MM.1S (cell line): ENCODE measurements around the gene APOL3.

Experiments
- DNase-seq: peaks from one replicate; pipeline ENCODE4 v3.0.0-alpha.2; 2015
- H2AFZ ChIP-seq: fragments of 300-600 bp; sonication (generic); 2 replicates; pipeline ENCODE4 v1.6.0; 2016; ENCODE audit warnings: antibody characterized with exemption, low read length
- H3F3A ChIP-seq: fragments of 300-600 bp; sonication (generic); 2 replicates; pipeline ENCODE4 v1.6.1; 2016; ENCODE audit warnings: mild to moderate bottlenecking, antibody characterized with exemption, low read length, moderate library complexity, mixed read lengths; ENCODE audit not compliant: insufficient read depth
- H3K27ac ChIP-seq: fragments of 300-600 bp; sonication (generic); 2 replicates; pipeline ENCODE4 v1.5.1; 2016; ENCODE audit warnings: mild to moderate bottlenecking, low read length
- H3K27me3 ChIP-seq: fragments of 300-600 bp; sonication (generic); replicated peaks from 2 replicates; pipeline ENCODE4 v1.6.0; 2016; ENCODE audit warnings: low read length; ENCODE audit not compliant: insufficient read depth
- H3K36me3 ChIP-seq: fragments of 300-600 bp; sonication (generic); replicated peaks from 2 replicates; pipeline ENCODE4 v1.6.1; 2016; ENCODE audit warnings: mild to moderate bottlenecking, low read length, mixed read lengths; ENCODE audit not compliant: insufficient read depth
- H3K4me1 ChIP-seq: fragments of 300-600 bp; sonication (generic); 2 replicates; pipeline ENCODE4 v1.6.1; 2016; ENCODE audit warnings: low read length, mixed read lengths
- H3K4me2 ChIP-seq: fragments of 300-600 bp; sonication (generic); 2 replicates; pipeline ENCODE4 v1.6.0; 2016; ENCODE audit warnings: low read depth, low read length
- H3K4me3 ChIP-seq: fragments of 300-600 bp; sonication (generic); 2 replicates; pipeline ENCODE4 v1.5.1; 2016; ENCODE audit warnings: low read length, mixed read lengths
- H3K79me2 ChIP-seq: fragments of 300-600 bp; sonication (generic); 2 replicates; pipeline ENCODE4 v1.6.1; 2016; ENCODE audit warnings: mixed run types, low read length, mixed read lengths
- H3K9ac ChIP-seq: fragments of 300-600 bp; sonication (generic); 2 replicates; pipeline ENCODE4 v1.6.1; 2016; ENCODE audit warnings: low read length, mixed read lengths
- H3K9me2 ChIP-seq: fragments of 300-600 bp; sonication (generic); replicated peaks from 2 replicates; pipeline ENCODE4 v1.6.1; 2016; ENCODE audit warnings: mild to moderate bottlenecking, low read length, mixed read lengths; ENCODE audit not compliant: insufficient read depth
- H3K9me3 ChIP-seq: fragments of 300-600 bp; sonication (generic); replicated peaks from 2 replicates; pipeline ENCODE4 v1.6.1; 2016; ENCODE audit warnings: mild to moderate bottlenecking, low read length, mixed read lengths; ENCODE audit not compliant: insufficient read depth
- H4K20me1 ChIP-seq: fragments of 300-600 bp; sonication (generic); 2 replicates; pipeline ENCODE4 v1.6.1; 2016; ENCODE audit warnings: mild to moderate bottlenecking, low read length, moderate library complexity, mixed read lengths; ENCODE audit not compliant: insufficient read depth
- EZH2 ChIP-seq: fragments of 300-600 bp; sonication (generic); optimal IDR thresholded peaks from 2 replicates; pipeline ENCODE3; 2017; ENCODE audit warnings: low read depth, mild to moderate bottlenecking, antibody characterized with exemption, low read length, mixed read lengths
- EZH2phosphoT487 ChIP-seq: fragments of 300-600 bp; sonication (generic); IDR thresholded peaks from 2 replicates; pipeline ENCODE4 v1.6.1; 2018; ENCODE audit warnings: antibody characterized with exemption, low read length
- TF ChIP-seq, protein P1 (sequence below): fragments of 300-600 bp; sonication (generic); IDR thresholded peaks from 2 replicates; pipeline ENCODE4 v1.5.1; 2016; ENCODE audit warnings: antibody characterized with exemption, low read length, mixed read lengths

The APOL3 gene

DNA sequence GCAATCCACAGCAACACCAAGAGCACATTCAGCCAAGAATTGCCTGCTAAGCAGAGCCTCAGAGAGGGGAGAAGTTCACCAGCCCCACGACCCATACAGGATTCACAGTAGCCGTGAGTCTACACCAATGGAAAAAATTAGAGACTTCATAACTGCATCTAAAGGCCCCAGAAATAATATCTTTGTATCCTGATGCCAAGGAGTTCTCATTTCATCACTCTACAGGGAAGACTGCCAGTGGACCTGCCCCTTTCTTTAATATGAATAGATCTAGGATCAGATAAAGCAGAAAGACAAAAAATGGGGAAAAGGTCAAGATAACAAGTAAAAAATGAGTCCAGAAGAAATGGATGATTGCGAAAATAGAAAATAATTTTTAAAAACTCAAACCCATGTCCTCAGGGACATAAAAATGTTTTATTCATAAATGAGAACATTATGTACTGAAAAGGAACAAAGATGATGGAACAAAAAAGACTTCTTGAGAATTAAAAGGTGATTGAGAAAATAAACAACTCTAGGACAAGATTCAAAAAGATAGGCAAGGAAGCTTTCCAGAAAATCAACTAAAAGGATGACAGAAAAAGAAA, 9.5 kb downstream of the APOL3 start:
- H3K79me2 ChIP-seq, result peaks cover 31% of the 10 kb centered on the region
- H3K9me3 ChIP-seq, result no peaks in the 10 kb centered on the region
- H4K20me1 ChIP-seq, result no peaks in the 10 kb centered on the region
- no peak for TF ChIP-seq EZH2phosphoT487
- no peak for TF ChIP-seq EZH2
- TF ChIP-seq, protein P1, sequence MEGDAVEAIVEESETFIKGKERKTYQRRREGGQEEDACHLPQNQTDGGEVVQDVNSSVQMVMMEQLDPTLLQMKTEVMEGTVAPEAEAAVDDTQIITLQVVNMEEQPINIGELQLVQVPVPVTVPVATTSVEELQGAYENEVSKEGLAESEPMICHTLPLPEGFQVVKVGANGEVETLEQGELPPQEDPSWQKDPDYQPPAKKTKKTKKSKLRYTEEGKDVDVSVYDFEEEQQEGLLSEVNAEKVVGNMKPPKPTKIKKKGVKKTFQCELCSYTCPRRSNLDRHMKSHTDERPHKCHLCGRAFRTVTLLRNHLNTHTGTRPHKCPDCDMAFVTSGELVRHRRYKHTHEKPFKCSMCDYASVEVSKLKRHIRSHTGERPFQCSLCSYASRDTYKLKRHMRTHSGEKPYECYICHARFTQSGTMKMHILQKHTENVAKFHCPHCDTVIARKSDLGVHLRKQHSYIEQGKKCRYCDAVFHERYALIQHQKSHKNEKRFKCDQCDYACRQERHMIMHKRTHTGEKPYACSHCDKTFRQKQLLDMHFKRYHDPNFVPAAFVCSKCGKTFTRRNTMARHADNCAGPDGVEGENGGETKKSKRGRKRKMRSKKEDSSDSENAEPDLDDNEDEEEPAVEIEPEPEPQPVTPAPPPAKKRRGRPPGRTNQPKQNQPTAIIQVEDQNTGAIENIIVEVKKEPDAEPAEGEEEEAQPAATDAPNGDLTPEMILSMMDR, result no peak
- no peaks in the 10 kb centered on the region for H3K9me2 ChIP-seq
- no peak for DNase-seq
- H3K4me2 ChIP-seq, result no peak overlapping the region
- H3K27ac ChIP-seq, result no peak overlapping the region
- H3K4me3 ChIP-seq, result no peak overlapping the region
- H3K4me1 ChIP-seq, result 0 out of 2 replicates have a peak, but pooled peaks cover 5% of the 10 kb centered on the region
- H3F3A ChIP-seq, result no peaks in the 10 kb centered on the region
- H3K36me3 ChIP-seq, result no peaks in the 10 kb centered on the region
- H2AFZ ChIP-seq, result no peak overlapping the region
- H3K27me3 ChIP-seq, result no peaks in the 10 kb centered on the region
- no peak overlapping the region for H3K9ac ChIP-seq

DNA sequence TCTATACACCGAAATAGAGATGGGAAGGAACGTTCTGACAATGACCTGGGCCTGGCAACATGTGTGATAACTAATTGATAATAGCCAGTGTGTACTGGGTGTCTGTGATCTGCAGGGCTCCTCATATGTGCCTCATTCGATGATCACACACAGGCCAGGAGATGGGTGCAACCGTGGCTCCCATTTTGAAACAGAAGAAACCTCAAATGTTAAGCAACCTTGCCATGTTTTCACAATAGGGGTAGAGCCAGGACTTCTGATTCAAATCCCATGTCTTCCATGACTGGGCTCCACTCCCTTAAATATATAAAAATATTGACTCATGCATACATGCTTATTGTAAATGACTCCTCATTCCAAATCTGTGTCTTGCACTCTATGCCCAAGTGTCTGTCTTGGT, 11.1 kb downstream of the APOL3 start:
- Histone ChIP-seq H2AFZ (no peak overlapping the region), H3K4me2 (no peak overlapping the region), H3F3A (no peaks in the 10 kb centered on the region), H3K27ac (no peak overlapping the region), H3K27me3 (no peaks in the 10 kb centered on the region), H4K20me1 (no peaks in the 10 kb centered on the region), H3K4me1 (0 out of 2 replicates have a peak, but pooled peaks cover under 1% of the 10 kb centered on the region), H3K79me2 (peaks cover 18% of the 10 kb centered on the region), H3K36me3 (no peaks in the 10 kb centered on the region), H3K9me2 (no peaks in the 10 kb centered on the region), H3K9me3 (no peaks in the 10 kb centered on the region), H3K9ac (no peak overlapping the region), H3K4me3 (no peak overlapping the region)
- no peak for DNase-seq
- TF ChIP-seq EZH2 (no peak), EZH2phosphoT487 (no peak)
- TF ChIP-seq, protein P1, result no peak

DNA sequence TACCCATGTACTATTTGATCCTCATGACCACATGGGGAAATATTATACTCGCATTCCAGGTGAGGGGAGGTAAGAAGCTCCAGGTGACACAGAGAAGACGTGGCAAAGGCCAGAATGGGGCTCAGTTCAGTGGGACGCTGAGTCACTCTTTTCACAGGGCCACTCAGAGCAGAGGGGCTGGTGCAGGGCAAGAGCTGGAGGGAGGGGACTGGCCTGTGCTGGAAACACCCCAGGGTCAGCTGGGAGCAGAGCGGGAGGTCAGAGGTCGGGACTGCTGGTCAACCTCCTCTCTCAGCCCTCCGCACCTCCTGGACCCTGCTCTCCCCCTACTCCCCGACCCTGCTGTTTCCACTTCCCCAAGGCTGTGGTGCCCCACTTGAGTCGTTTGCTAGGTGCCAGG, 12.1 kb downstream of the APOL3 start:
- no peaks in the 10 kb centered on the region for H3K36me3 ChIP-seq
- H3K4me1 ChIP-seq, result no peaks in the 10 kb centered on the region
- H4K20me1 ChIP-seq, result no peaks in the 10 kb centered on the region
- H3K4me3 ChIP-seq, result no peak overlapping the region
- no peak for DNase-seq
- no peak overlapping the region for H3K9ac ChIP-seq
- no peak overlapping the region for H3K4me2 ChIP-seq
- no peaks in the 10 kb centered on the region for H3K9me3 ChIP-seq
- no peak overlapping the region for H2AFZ ChIP-seq
- H3K9me2 ChIP-seq, result no peaks in the 10 kb centered on the region
- H3K79me2 ChIP-seq, result peaks cover 18% of the 10 kb centered on the region
- no peaks in the 10 kb centered on the region for H3K27me3 ChIP-seq
- H3K27ac ChIP-seq, result no peak overlapping the region
- no peaks in the 10 kb centered on the region for H3F3A ChIP-seq
- TF ChIP-seq EZH2 (no peak), EZH2phosphoT487 (no peak)
- TF ChIP-seq, protein P1, result no peak
